Loucy (cell line): ENCODE measurements around the gene TRHDE.

Experiments
- EZH2phosphoT487 ChIP-seq: fragments of 200-600 bp; IDR thresholded peaks from 2 replicates; pipeline ENCODE4 v1.6.1; 2018; ENCODE audit warnings: antibody characterized with exemption, mild to moderate bottlenecking, moderate library complexity, borderline replicate concordance
- TF ChIP-seq, protein P1 (sequence below): fragments of 200-600 bp; sonication (generic); conservative IDR thresholded peaks from 2 replicates; pipeline ENCODE4 v1.5.1; 2014; ENCODE audit warnings: mild to moderate bottlenecking, antibody characterized with exemption, low read length

DNA sequence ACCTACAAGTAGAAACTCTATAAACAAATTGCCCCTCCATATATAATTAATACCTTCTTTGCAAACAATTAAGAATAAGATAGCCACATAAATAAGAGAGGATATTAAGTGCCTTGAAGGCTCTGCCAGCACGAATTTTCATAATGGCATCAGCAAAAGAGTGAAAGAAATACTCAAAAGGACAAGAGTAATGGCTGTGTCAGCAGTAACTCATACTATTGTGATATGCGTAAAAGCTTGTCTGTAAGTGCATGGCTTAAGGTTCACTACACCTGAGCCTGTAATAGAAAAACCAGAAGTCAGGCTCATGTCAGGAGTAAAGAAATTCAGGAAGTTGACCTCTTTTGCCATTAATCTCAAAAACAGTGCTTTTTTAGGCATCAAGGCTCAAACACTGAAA lies 204.1 kb downstream of the TRHDE start:
- TF ChIP-seq, protein P1, sequence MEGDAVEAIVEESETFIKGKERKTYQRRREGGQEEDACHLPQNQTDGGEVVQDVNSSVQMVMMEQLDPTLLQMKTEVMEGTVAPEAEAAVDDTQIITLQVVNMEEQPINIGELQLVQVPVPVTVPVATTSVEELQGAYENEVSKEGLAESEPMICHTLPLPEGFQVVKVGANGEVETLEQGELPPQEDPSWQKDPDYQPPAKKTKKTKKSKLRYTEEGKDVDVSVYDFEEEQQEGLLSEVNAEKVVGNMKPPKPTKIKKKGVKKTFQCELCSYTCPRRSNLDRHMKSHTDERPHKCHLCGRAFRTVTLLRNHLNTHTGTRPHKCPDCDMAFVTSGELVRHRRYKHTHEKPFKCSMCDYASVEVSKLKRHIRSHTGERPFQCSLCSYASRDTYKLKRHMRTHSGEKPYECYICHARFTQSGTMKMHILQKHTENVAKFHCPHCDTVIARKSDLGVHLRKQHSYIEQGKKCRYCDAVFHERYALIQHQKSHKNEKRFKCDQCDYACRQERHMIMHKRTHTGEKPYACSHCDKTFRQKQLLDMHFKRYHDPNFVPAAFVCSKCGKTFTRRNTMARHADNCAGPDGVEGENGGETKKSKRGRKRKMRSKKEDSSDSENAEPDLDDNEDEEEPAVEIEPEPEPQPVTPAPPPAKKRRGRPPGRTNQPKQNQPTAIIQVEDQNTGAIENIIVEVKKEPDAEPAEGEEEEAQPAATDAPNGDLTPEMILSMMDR, result no peak
- TF ChIP-seq EZH2phosphoT487, result no peak
